K562 (cell line): ENCODE data around the gene ADAMTS14. TPM values are rescaled to one million over a fixed set of nuclear protein-coding genes. Genes with fewer than 3 reads are reported as not detected.
A peak's percentile ranks its signal among the peaks of the same experiment; 100 is the strongest.

Source experiments
- CBFA2T3 ChIP-seq: fragments of 450-650 bp; IDR thresholded peaks from 2 replicates; pipeline ENCODE4 v1.6.1; 2017
- CBX3 ChIP-seq, 2 experiments: IDR thresholded peaks; 1 replicate in 1 of 2; 2 replicates in 1 of 2; pipeline ENCODE4 v1.6.1; 2012; ENCODE audit warnings: inconsistent platforms in 2 of 2, low read length in 2 of 2, borderline replicate concordance in 1 of 2, control low read depth in 1 of 2
- FOSL1 ChIP-seq: fragments of 200-800 bp; sonication (Bioruptor generic); conservative IDR thresholded peaks from 2 replicates; pipeline ENCODE4 v1.6.1; 2016; ENCODE audit warnings: missing genetic modification characterization, missing compliant biosample characterization
- HNRNPUL1 ChIP-seq: fragments of 200-400 bp; formaldehyde crosslinking; IDR thresholded peaks from 2 replicates; pipeline ENCODE4 v1.6.1; 2017; ENCODE audit warnings: low read length
- LCOR ChIP-seq: sonication (generic); formaldehyde crosslinking; IDR thresholded peaks from 2 replicates; pipeline ENCODE4 v1.8.0; 2022; ENCODE audit warnings: mild to moderate bottlenecking, missing genetic modification reagents
- MAFK ChIP-seq: IDR thresholded peaks from 2 replicates; pipeline ENCODE4 v1.6.1; 2011; ENCODE audit warnings: low read length, improper control_type of control experiment
- NFRKB ChIP-seq: fragments of 450-650 bp; IDR thresholded peaks from 2 replicates; pipeline ENCODE4 v1.6.1; 2016; ENCODE audit warnings: low read depth
- OTX1 ChIP-seq: fragments of 450-650 bp; formaldehyde crosslinking; IDR thresholded peaks from 2 replicates; pipeline ENCODE4 v1.4.0; 2022; ENCODE audit warnings: mild to moderate bottlenecking
- RREB1 ChIP-seq: fragments of 250-450 bp; sonication (Bioruptor Pico); IDR thresholded peaks from 2 replicates; pipeline ENCODE4 v1.4.0; 2020
- SIN3A ChIP-seq, 2 experiments: fragments of 150-350 bp in 1 of 2; IDR thresholded peaks; 2 replicates each; pipeline ENCODE4 v1.6.1; 2011 to 2016; ENCODE audit warnings: borderline replicate concordance in 2 of 2, low read depth in 2 of 2, low read length in 2 of 2, mild to moderate bottlenecking in 2 of 2, moderate library complexity in 2 of 2; ENCODE audit not compliant: control insufficient read depth in 1 of 2
- SP2 ChIP-seq: IDR thresholded peaks from 2 replicates; pipeline ENCODE4 v1.6.1; 2011; ENCODE audit warnings: mild to moderate bottlenecking, low read depth, low read length, moderate library complexity; ENCODE audit not compliant: poor library complexity, severe bottlenecking; ENCODE audit errors: extremely low read depth
- TBP ChIP-seq: optimal IDR thresholded peaks from 2 replicates; pipeline ENCODE3; 2011; ENCODE audit warnings: low read depth, low read length, improper control_type of control experiment
- TCF3 ChIP-seq: sonication (generic); formaldehyde crosslinking; IDR thresholded peaks from 2 replicates; pipeline ENCODE4 v1.4.0; 2020; ENCODE audit warnings: mild to moderate bottlenecking, missing genetic modification reagents
- TEAD1 ChIP-seq, 2 experiments: fragments of 450-650 bp in 1 of 2; sonication (generic) in 1 of 2; formaldehyde crosslinking; IDR thresholded peaks; 2 replicates each; pipeline versions ENCODE4 v1.4.0 to v1.8.0; 2020 to 2022; ENCODE audit warnings: mild to moderate bottlenecking in 2 of 2, missing genetic modification reagents in 1 of 2
- XRCC5 ChIP-seq: fragments of 200-400 bp; formaldehyde crosslinking; IDR thresholded peaks from 2 replicates; pipeline ENCODE4 v1.6.1; 2017; ENCODE audit warnings: low read depth, mild to moderate bottlenecking, low read length
- ZBTB11 ChIP-seq, 3 experiments: fragments of 200-800 bp in 1 of 3; fragments of 250-450 bp in 1 of 3; fragments of 450-650 bp in 1 of 3; sonication (Bioruptor Pico) in 1 of 3; sonication (Bioruptor generic) in 1 of 3; formaldehyde crosslinking in 1 of 3; IDR thresholded peaks; 2 replicates each; pipeline versions ENCODE4 v1.6.1 to v1.8.0; 2016 to 2022; ENCODE audit warnings: mild to moderate bottlenecking in 2 of 3, missing genetic modification characterization in 2 of 3, missing compliant biosample characterization in 1 of 3, moderate library complexity in 1 of 3
- ZFX ChIP-seq: sonication (generic); formaldehyde crosslinking; IDR thresholded peaks from 2 replicates; pipeline ENCODE4 v1.8.0; 2022; ENCODE audit warnings: mild to moderate bottlenecking, missing genetic modification reagents, moderate library complexity
- ZNF239 ChIP-seq: fragments of 250-450 bp; sonication (Bioruptor Pico); IDR thresholded peaks from 2 replicates; pipeline ENCODE4 v1.4.0; 2020; ENCODE audit warnings: mild to moderate bottlenecking
- ZNF445 ChIP-seq: fragments of 250-450 bp; sonication (Bioruptor Pico); IDR thresholded peaks from 2 replicates; pipeline ENCODE4 v1.4.0; 2020; ENCODE audit warnings: low read depth, mild to moderate bottlenecking, moderate library complexity
- ZNF644 ChIP-seq: fragments of 200-800 bp; sonication (Bioruptor generic); IDR thresholded peaks from 2 replicates; pipeline ENCODE4 v1.6.1; 2016; ENCODE audit warnings: low read depth, missing genetic modification characterization, missing compliant biosample characterization
- ZNF696 ChIP-seq: fragments of 250-450 bp; sonication (Bioruptor Pico); conservative IDR thresholded peaks from 2 replicates; pipeline ENCODE4 v1.4.0; 2020; ENCODE audit warnings: mild to moderate bottlenecking, moderate library complexity
- polyA plus RNA-seq, 8 experiments: library from polyadenylated mRNA; depleted of rRNA in 4 of 8; stranded (reverse) in 5 of 8; unstranded in 3 of 8; fragments of >200 nt; fragmentation: Nextera tagmentation in 2 of 8; fragmentation: Illumina TruSeq in 1 of 8; extraction: Ambion mirVana in 2 of 8; extraction: Trizol in 1 of 8; gene quantifications; 2 replicates each; pipeline versions ENCODE4 v1.2.1 to v1.2.3, GENCODE V29; 2011 to 2014; ENCODE audit warnings: inconsistent platforms in 1 of 8, missing spikeins in 1 of 8
- total RNA-seq, 7 experiments: library from RNA; depleted of rRNA in 6 of 7; stranded (reverse); fragments of >200 nt in 6 of 7; fragmentation: Illumina TruSeq in 2 of 7; extraction: Trizol in 2 of 7; gene quantifications; 2 replicates each; pipeline versions ENCODE4 v1.2.1 to v1.2.3, GENCODE V29; 2011 to 2021; ENCODE audit warnings: low replicate concordance in 1 of 7

The ADAMTS14 gene
- total and polyA plus RNA-seq, 9 of the 15 experiments (the other 6 are each of a cell fraction or from before 2014, with no cell fraction given) = 0.04 to 37.4 (median 15.9) TPM

GRCh38 chr10:70660722-70661121 is 11.6 kb upstream of the ADAMTS14 start (continued):
- TF ChIP-seq ZBTB11 (CRISPR knock-in tag; IDR thresholded peaks at IDR 0.05) (no peak), SP2 (no peak), TCF3 (CRISPR knock-in tag) (peak; percentile 31; the same call in 1 of the 2 replicates), TBP (no peak), ZNF239 (CRISPR knock-in tag) (peak; percentile 45; the same call in 1 of the 2 replicates), HNRNPUL1 (no peak), RREB1 (CRISPR knock-in tag) (no peak), CBFA2T3 (peak; percentile 76), MAFK (no peak), TEAD1 (CRISPR knock-in tag; IDR thresholded peaks at IDR 0.05) (no peak), LCOR (CRISPR knock-in tag) (no peak), SIN3A (IDR thresholded peaks at IDR 0.05; ENCODE audit: borderline replicate concordance in 2 of 2, control insufficient read depth in 1 of 2, low read depth in 2 of 2, low read length in 2 of 2) (no peak), ZFX (CRISPR knock-in tag) (no peak), FOSL1 (tag) (peak; percentile 63), XRCC5 (no peak), CBX3 (IDR thresholded peaks at IDR 0.05; ENCODE audit: borderline replicate concordance in 1 of 2, low read length in 2 of 2) (no peak), ZNF644 (tag) (no peak), OTX1 (CRISPR knock-in tag) (0 out of 2 replicates have a peak, but pooled peaks have one; percentile 13), NFRKB (peak; percentile 29; the same call in 1 of the 2 replicates), ZNF696 (CRISPR knock-in tag) (no peak), ZNF445 (CRISPR knock-in tag) (no peak)
